CD4-positive, alpha-beta T cell treated with Interleukin-17A for 4 hours (primary cell): ENCODE data around the gene COMMD9.

Experiments used
- DNase-seq: peaks from one replicate; pipeline ENCODE4 v3.0.0-alpha.2; 2020; ENCODE audit warnings: mixed read lengths

The COMMD9 gene

GRCh38 chr11:36295926-36296325, 6.7 kb upstream of the COMMD9 start, which contains the start of gene PRR5L:
TSS of gene PRR5L (plus strand) at chr11:36296288. CDS start at chr11:36401122, 104,834 bp downstream.
- DNase-seq: no peak

GRCh38 chr11:36292311-36292722, 3.1 kb upstream of the COMMD9 start:
- DNase-seq: peak; percentile 12

GRCh38 chr11:36288442-36289225, 590 bp downstream of the COMMD9 start:
- no peak for DNase-seq

GRCh38 chr11:36282926-36283325, 6.3 kb downstream of the COMMD9 start:
- no peak for DNase-seq

- no peak for DNase-seq
Observed at GRCh38 chr11:36281850-36282249, 7.4 kb downstream of the COMMD9 start.

GRCh38 chr11:36280531-36280930, 8.7 kb downstream of the COMMD9 start:
- DNase-seq: no peak

- DNase-seq: no peak
Observed at GRCh38 chr11:36278531-36279282, 10.5 kb downstream of the COMMD9 start.

GRCh38 chr11:36274414-36274813, 14.8 kb downstream of the COMMD9 start:
- DNase-seq: no peak

GRCh38 chr11:36273110-36273509, 16.1 kb downstream of the COMMD9 start:
- no peak for DNase-seq

- DNase-seq: no peak
Observed at GRCh38 chr11:36271794-36272407, 17.3 kb downstream of the COMMD9 start.

GRCh38 chr11:36270701-36271100, 18.5 kb downstream of the COMMD9 start:
- no peak for DNase-seq

GRCh38 chr11:36268337-36268985, 20.8 kb downstream of the COMMD9 start:
- DNase-seq: no peak

- no peak for DNase-seq
Observed at GRCh38 chr11:36266767-36267166, 22.5 kb downstream of the COMMD9 start.

- DNase-seq: peak; percentile 66
Observed at GRCh38 chr11:36265793-36266628, 23.2 kb downstream of the COMMD9 start.

GRCh38 chr11:36264973-36265344, 24.3 kb downstream of the COMMD9 start:
- no peak for DNase-seq

- DNase-seq: no peak
Observed at GRCh38 chr11:36264011-36264972, 24.9 kb downstream of the COMMD9 start.

GRCh38 chr11:36261094-36261493, 28.1 kb downstream of the COMMD9 start:
- DNase-seq: no peak

- peak; percentile 7 for DNase-seq
Observed at GRCh38 chr11:36258730-36259360, 30.4 kb downstream of the COMMD9 start.

GRCh38 chr11:36257351-36257750, 31.9 kb downstream of the COMMD9 start:
- DNase-seq: no peak

GRCh38 chr11:36254713-36255112, 34.5 kb downstream of the COMMD9 start:
- DNase-seq: no peak
